GM23338 (cell line): ENCODE measurements around the gene BTBD9. TPM values are rescaled to one million over a fixed set of nuclear protein-coding genes. Genes with fewer than 3 reads are reported as not detected.

Source experiments
- ATAC-seq: fragments of 200-7000 bp; cut with Tn5 transposase; 3 replicates; pipeline ENCODE4 v1.9.1; 2020
- DNase-seq: peaks from one replicate; pipeline ENCODE4 v3.0.0-alpha.2; 2015; ENCODE audit warnings: low spot score
- H2AFZ ChIP-seq: fragments of 200-600 bp; sonication (generic); 2 replicates; pipeline ENCODE4 v1.8.0; 2016; ENCODE audit warnings: antibody characterized with exemption, mild to moderate bottlenecking, moderate library complexity
- H3F3A ChIP-seq: fragments of 200-600 bp; sonication (generic); replicated peaks from 2 replicates; pipeline ENCODE4 v1.8.0; 2017; ENCODE audit warnings: antibody characterized with exemption, mixed run types, low read depth
- H3K27ac ChIP-seq: fragments of 200-600 bp; sonication (generic); 2 replicates; pipeline ENCODE4 v1.6.1; 2016; ENCODE audit warnings: low read depth
- H3K27me3 ChIP-seq: fragments of 200-600 bp; sonication (generic); 2 replicates; pipeline ENCODE4 v1.8.0; 2016; ENCODE audit warnings: mild to moderate bottlenecking, mixed run types, moderate library complexity; ENCODE audit not compliant: insufficient read depth
- H3K36me3 ChIP-seq: fragments of 200-600 bp; sonication (generic); 2 replicates; pipeline ENCODE4 v1.8.0; 2016; ENCODE audit warnings: mild to moderate bottlenecking; ENCODE audit not compliant: insufficient read depth
- H3K4me1 ChIP-seq: fragments of 200-600 bp; sonication (generic); 2 replicates; pipeline ENCODE4 v1.8.0; 2016; ENCODE audit warnings: mild to moderate bottlenecking, moderate library complexity; ENCODE audit not compliant: insufficient read depth
- H3K4me2 ChIP-seq: fragments of 200-600 bp; sonication (generic); 2 replicates; pipeline ENCODE4 v1.7.1; 2017; ENCODE audit warnings: mixed run types
- H3K4me3 ChIP-seq: fragments of 200-600 bp; sonication (generic); 2 replicates; pipeline ENCODE4 v1.6.1; 2016; ENCODE audit warnings: mixed run types
- H3K79me2 ChIP-seq: fragments of 200-600 bp; sonication (generic); replicated peaks from 2 replicates; pipeline ENCODE4 v1.8.0; 2017; ENCODE audit warnings: mild to moderate bottlenecking; ENCODE audit not compliant: insufficient read depth
- H3K9me2 ChIP-seq: fragments of 200-600 bp; sonication (generic); 2 replicates; pipeline ENCODE4 v1.8.0; 2017; ENCODE audit not compliant: insufficient read depth
- H4K20me1 ChIP-seq: fragments of 200-600 bp; sonication (generic); replicated peaks from 2 replicates; pipeline ENCODE4 v1.8.0; 2017; ENCODE audit warnings: mild to moderate bottlenecking; ENCODE audit not compliant: insufficient read depth
- H3K27ac Mint-ChIP-seq: 2 replicates; pipeline ENCODE4 v1.8.0; 2020; ENCODE audit warnings: inconsistent platforms, mild to moderate bottlenecking, moderate library complexity, mixed read lengths
- H3K27me3 Mint-ChIP-seq: 3 replicates; pipeline ENCODE4 v1.8.0; 2022; ENCODE audit warnings: low read depth, mild to moderate bottlenecking, moderate library complexity, mixed read lengths, inconsistent platforms; ENCODE audit not compliant: insufficient read depth, poor library complexity
- H3K36me3 Mint-ChIP-seq: 3 replicates; pipeline ENCODE4 v1.8.0; 2021; ENCODE audit warnings: low read depth, mild to moderate bottlenecking, inconsistent platforms, moderate library complexity, mixed read lengths
- H3K4me1 Mint-ChIP-seq: 3 replicates; pipeline ENCODE4 v1.8.0; 2020; ENCODE audit warnings: mild to moderate bottlenecking, inconsistent platforms, mixed read lengths
- H3K4me3 Mint-ChIP-seq: 3 replicates; pipeline ENCODE4 v1.8.0; 2021; ENCODE audit warnings: moderate library complexity, mild to moderate bottlenecking, inconsistent platforms, mixed read lengths
- H3K9me3 Mint-ChIP-seq: 3 replicates; pipeline ENCODE4 v1.8.0; 2020; ENCODE audit warnings: moderate library complexity, mild to moderate bottlenecking, inconsistent platforms, mixed read lengths
- EZH2 ChIP-seq: fragments of 200-600 bp; sonication (generic); IDR thresholded peaks from one replicate; pipeline ENCODE4 v1.8.0; 2017; ENCODE audit warnings: antibody characterized with exemption, mild to moderate bottlenecking, low read depth; ENCODE audit not compliant: unreplicated experiment
- EZH2phosphoT487 ChIP-seq: fragments of 200-600 bp; sonication (generic); IDR thresholded peaks from one replicate; pipeline ENCODE4 v1.8.1; 2018; ENCODE audit warnings: antibody characterized with exemption; ENCODE audit not compliant: unreplicated experiment
- JUNB ChIP-seq: IDR thresholded peaks from one replicate; pipeline ENCODE4 v1.6.1; 2016; ENCODE audit warnings: antibody characterized with exemption; ENCODE audit not compliant: unreplicated experiment
- NANOG ChIP-seq: IDR thresholded peaks from 2 replicates; pipeline ENCODE4 v1.6.1; 2016; ENCODE audit warnings: antibody characterized with exemption, borderline replicate concordance
- ZNF114 ChIP-seq: fragments of 250-450 bp; sonication (Bioruptor Pico); IDR thresholded peaks from 2 replicates; pipeline ENCODE4 v1.5.0; 2020; ENCODE audit warnings: mild to moderate bottlenecking, moderate library complexity
- polyA plus RNA-seq: library from polyadenylated mRNA; unstranded; fragments of >200 nt; fragmentation: Nextera tagmentation; extraction: Ambion mirVana; gene quantifications from 2 replicates; pipeline ENCODE4 v1.2.1, GENCODE V29; 2016
- total RNA-seq: library from RNA; depleted of rRNA; stranded (reverse); fragments of >200 nt; shearing (Covaris generic); gene quantifications from 2 replicates; pipeline ENCODE4 v1.2.3, GENCODE V29; 2014
- TF ChIP-seq, protein P1 (sequence below): IDR thresholded peaks from 2 replicates; pipeline ENCODE4 v1.6.1; 2016; ENCODE audit warnings: antibody characterized with exemption
- TF ChIP-seq, protein P2 (sequence below): IDR thresholded peaks from one replicate; pipeline ENCODE4 v1.6.1; 2018; ENCODE audit warnings: antibody characterized with exemption; ENCODE audit not compliant: unreplicated experiment

Gene BTBD9
- total and polyA plus RNA-seq, 2 experiments from 2014 or later = 4.2 to 5.3 TPM

- H3K27ac ChIP-seq = no peak overlapping the region
- no peak overlapping the region for H3K27ac Mint-ChIP-seq
- peaks cover 4% of the 10 kb centered on the region; the same call in 1 of the 2 replicates for H3K36me3 ChIP-seq
- ATAC-seq = no peak
- H3K4me2 ChIP-seq = no peak overlapping the region
- H3K27me3 ChIP-seq = no peaks in the 10 kb centered on the region
- TF ChIP-seq EZH2 = no peak
- peaks cover 45% of the 10 kb centered on the region for H3K36me3 Mint-ChIP-seq
- no peak overlapping the region for H3K4me3 Mint-ChIP-seq
- H4K20me1 ChIP-seq = no peaks in the 10 kb centered on the region
- peaks cover 9% of the 10 kb centered on the region for H3K27me3 Mint-ChIP-seq
- H3K9me3 Mint-ChIP-seq = peaks cover 48% of the 10 kb centered on the region
- peaks cover 6% of the 10 kb centered on the region; the same call in 1 of the 2 replicates for H3K4me1 ChIP-seq
- H3K4me1 Mint-ChIP-seq = peaks cover 8% of the 10 kb centered on the region; the same call in 2 of the 3 replicates
- H2AFZ ChIP-seq = no peak overlapping the region
- no peak overlapping the region for H3K4me3 ChIP-seq
- H3K9me2 ChIP-seq = peaks cover 2% of the 10 kb centered on the region; the same call in 1 of the 2 replicates
- no peaks in the 10 kb centered on the region for H3K79me2 ChIP-seq
- H3F3A ChIP-seq = no peaks in the 10 kb centered on the region
- no peak for DNase-seq
These were observed 112.4 kb downstream of the BTBD9 start for GRCh38 chr6:38527371-38527770.

- H3K27ac ChIP-seq = no peak overlapping the region
- H3K27me3 ChIP-seq = no peaks in the 10 kb centered on the region
- Mint-ChIP-seq H3K4me3 (no peak overlapping the region), H3K36me3 (peaks cover 45% of the 10 kb centered on the region), H3K9me3 (peaks cover 48% of the 10 kb centered on the region), H3K27me3 (peaks cover 9% of the 10 kb centered on the region), H3K4me1 (peaks cover 6% of the 10 kb centered on the region; the same call in 2 of the 3 replicates), H3K27ac (no peak overlapping the region)
- ATAC-seq (peak; percentile 33; the same call in 1 of the 3 replicates), DNase-seq (no peak)
- no peaks in the 10 kb centered on the region for H3K79me2 ChIP-seq
- H3K36me3 ChIP-seq = peaks cover 4% of the 10 kb centered on the region; the same call in 1 of the 2 replicates
- no peaks in the 10 kb centered on the region for H3F3A ChIP-seq
- TF ChIP-seq ZNF114 = no peak
- no peak for TF ChIP-seq NANOG
- no peak overlapping the region for H3K4me2 ChIP-seq
- no peak overlapping the region for H3K4me3 ChIP-seq
- no peak overlapping the region for H2AFZ ChIP-seq
- H3K9me2 ChIP-seq = peaks cover 2% of the 10 kb centered on the region; the same call in 1 of the 2 replicates
- no peaks in the 10 kb centered on the region for H4K20me1 ChIP-seq
- peaks cover 6% of the 10 kb centered on the region; the same call in 1 of the 2 replicates for H3K4me1 ChIP-seq
These were observed 113.8 kb downstream of the BTBD9 start for GRCh38 chr6:38525888-38526287.

GRCh38 chr6:38524436-38525145 is 115.1 kb downstream of the BTBD9 start:
- Histone ChIP-seq H3K36me3 (peaks cover 4% of the 10 kb centered on the region; the same call in 1 of the 2 replicates), H3K79me2 (no peaks in the 10 kb centered on the region), H3K4me1 (peaks cover 6% of the 10 kb centered on the region; the same call in 1 of the 2 replicates), H3K27ac (no peak overlapping the region), H3K9me2 (peaks cover 2% of the 10 kb centered on the region; the same call in 1 of the 2 replicates), H4K20me1 (no peaks in the 10 kb centered on the region), H3K4me2 (no peak overlapping the region), H3K4me3 (no peak overlapping the region), H2AFZ (no peak overlapping the region), H3F3A (no peaks in the 10 kb centered on the region), H3K27me3 (no peaks in the 10 kb centered on the region)
- ATAC-seq (no peak), DNase-seq (no peak)
- Mint-ChIP-seq H3K4me1 (peaks cover 6% of the 10 kb centered on the region; the same call in 2 of the 3 replicates), H3K36me3 (peaks cover 40% of the 10 kb centered on the region), H3K27ac (no peak overlapping the region), H3K9me3 (peaks cover 41% of the 10 kb centered on the region), H3K4me3 (no peak overlapping the region), H3K27me3 (peaks cover 5% of the 10 kb centered on the region)
- TF ChIP-seq, protein P1, sequence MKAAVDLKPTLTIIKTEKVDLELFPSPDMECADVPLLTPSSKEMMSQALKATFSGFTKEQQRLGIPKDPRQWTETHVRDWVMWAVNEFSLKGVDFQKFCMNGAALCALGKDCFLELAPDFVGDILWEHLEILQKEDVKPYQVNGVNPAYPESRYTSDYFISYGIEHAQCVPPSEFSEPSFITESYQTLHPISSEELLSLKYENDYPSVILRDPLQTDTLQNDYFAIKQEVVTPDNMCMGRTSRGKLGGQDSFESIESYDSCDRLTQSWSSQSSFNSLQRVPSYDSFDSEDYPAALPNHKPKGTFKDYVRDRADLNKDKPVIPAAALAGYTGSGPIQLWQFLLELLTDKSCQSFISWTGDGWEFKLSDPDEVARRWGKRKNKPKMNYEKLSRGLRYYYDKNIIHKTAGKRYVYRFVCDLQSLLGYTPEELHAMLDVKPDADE = no peak
- TF ChIP-seq JUNB (no peak), EZH2 (no peak), EZH2phosphoT487 (no peak)
- TF ChIP-seq, protein P2, sequence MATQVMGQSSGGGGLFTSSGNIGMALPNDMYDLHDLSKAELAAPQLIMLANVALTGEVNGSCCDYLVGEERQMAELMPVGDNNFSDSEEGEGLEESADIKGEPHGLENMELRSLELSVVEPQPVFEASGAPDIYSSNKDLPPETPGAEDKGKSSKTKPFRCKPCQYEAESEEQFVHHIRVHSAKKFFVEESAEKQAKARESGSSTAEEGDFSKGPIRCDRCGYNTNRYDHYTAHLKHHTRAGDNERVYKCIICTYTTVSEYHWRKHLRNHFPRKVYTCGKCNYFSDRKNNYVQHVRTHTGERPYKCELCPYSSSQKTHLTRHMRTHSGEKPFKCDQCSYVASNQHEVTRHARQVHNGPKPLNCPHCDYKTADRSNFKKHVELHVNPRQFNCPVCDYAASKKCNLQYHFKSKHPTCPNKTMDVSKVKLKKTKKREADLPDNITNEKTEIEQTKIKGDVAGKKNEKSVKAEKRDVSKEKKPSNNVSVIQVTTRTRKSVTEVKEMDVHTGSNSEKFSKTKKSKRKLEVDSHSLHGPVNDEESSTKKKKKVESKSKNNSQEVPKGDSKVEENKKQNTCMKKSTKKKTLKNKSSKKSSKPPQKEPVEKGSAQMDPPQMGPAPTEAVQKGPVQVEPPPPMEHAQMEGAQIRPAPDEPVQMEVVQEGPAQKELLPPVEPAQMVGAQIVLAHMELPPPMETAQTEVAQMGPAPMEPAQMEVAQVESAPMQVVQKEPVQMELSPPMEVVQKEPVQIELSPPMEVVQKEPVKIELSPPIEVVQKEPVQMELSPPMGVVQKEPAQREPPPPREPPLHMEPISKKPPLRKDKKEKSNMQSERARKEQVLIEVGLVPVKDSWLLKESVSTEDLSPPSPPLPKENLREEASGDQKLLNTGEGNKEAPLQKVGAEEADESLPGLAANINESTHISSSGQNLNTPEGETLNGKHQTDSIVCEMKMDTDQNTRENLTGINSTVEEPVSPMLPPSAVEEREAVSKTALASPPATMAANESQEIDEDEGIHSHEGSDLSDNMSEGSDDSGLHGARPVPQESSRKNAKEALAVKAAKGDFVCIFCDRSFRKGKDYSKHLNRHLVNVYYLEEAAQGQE = no peak
